ENCODE measurements around the gene CAPN15.
A peak's percentile ranks its signal among the peaks of the same experiment; 100 is the strongest.
"Not testable (repeated sequence)": the region's sequence is repeated elsewhere in the genome, so short reads cannot be mapped to it uniquely, and the experiment has no call there.

The CAPN15 gene

GRCh38 chr16:503150-504071 lies 24.1 kb upstream of the CAPN15 start:
- Histone ChIP-seq H3K4me2 (no peak overlapping the region), H3K36me3 (peaks cover 13 to 77% (median 47%) of the 10 kb centered on the region in 11 experiments; a peak in 20 of 22 replicates), H3K4me3 (no peak overlapping the region), H3K4me1 (peaks cover 0 to 1% (median 0%) of the 10 kb centered on the region in 10 experiments; a peak in 3 of 20 replicates), H3K27ac (no peak overlapping the region), H3K27me3 (no peaks in the 10 kb centered on the region), H3K9ac (no peak overlapping the region), H3K9me3 (replicated peaks in 1 of 11) (no peaks in the 10 kb centered on the region), H4K20me1 (peaks cover 0 to 30% (median 9%) of the 10 kb centered on the region in 11 experiments; a peak in 9 of 22 replicates)
- no peak for TF ChIP-seq Cebpa-rat (IDR thresholded peaks at IDR 0.05)

- H3K27me3 ChIP-seq, result no peaks in the 10 kb centered on the region
- no peaks in the 10 kb centered on the region for H3K9me3 ChIP-seq (replicated peaks in 1 of 11)
- TF ChIP-seq Cebpa-rat (IDR thresholded peaks at IDR 0.05), result no peak
- H3K4me2 ChIP-seq, result no peak overlapping the region
- H3K36me3 ChIP-seq, result peaks cover 9 to 71% (median 48%) of the 10 kb centered on the region in 11 experiments; a peak in 18 of 22 replicates
- H3K4me1 ChIP-seq, result peaks cover 0 to 17% (median 7%) of the 10 kb centered on the region in 10 experiments; a peak in 12 of 20 replicates
- no peak overlapping the region for H3K4me3 ChIP-seq
- H3K9ac ChIP-seq, result no peak overlapping the region
- H4K20me1 ChIP-seq, result peaks cover 0 to 41% (median 14%) of the 10 kb centered on the region in 11 experiments; a peak in 11 of 22 replicates
- no peak overlapping the region for H3K27ac ChIP-seq
Measured at GRCh38 chr16:505479-506245, 21.9 kb upstream of the CAPN15 start.

- H3K9ac ChIP-seq, result no peak overlapping the region
- peaks cover 10 to 72% (median 49%) of the 10 kb centered on the region in 11 experiments; a peak in 18 of 22 replicates for H3K36me3 ChIP-seq
- no peaks in the 10 kb centered on the region for H3K27me3 ChIP-seq
- no peak overlapping the region for H3K4me2 ChIP-seq
- no peak for TF ChIP-seq Cebpa-rat (IDR thresholded peaks at IDR 0.05)
- H3K9me3 ChIP-seq (replicated peaks in 1 of 11), result no peaks in the 10 kb centered on the region
- peaks cover 0 to 17% (median 7%) of the 10 kb centered on the region in 10 experiments; a peak in 12 of 20 replicates for H3K4me1 ChIP-seq
- peaks cover 0 to 42% (median 14%) of the 10 kb centered on the region in 11 experiments; a peak in 11 of 22 replicates for H4K20me1 ChIP-seq
- no peak overlapping the region for H3K4me3 ChIP-seq
- H3K27ac ChIP-seq, result no peak overlapping the region
Measured at GRCh38 chr16:506246-506546, 21.3 kb upstream of the CAPN15 start.

GRCh38 chr16:507527-507926 lies 20.0 kb upstream of the CAPN15 start:
- H3K27me3 ChIP-seq; H3K9me3 ChIP-seq (replicated peaks in 1 of 11); H3K4me3 ChIP-seq; H3K4me2 ChIP-seq; H3K27ac ChIP-seq; H3K9ac ChIP-seq: not testable (repeated sequence)
- peaks cover 6 to 61% (median 42%) of the 10 kb centered on the region in 11 experiments; a peak in 18 of 22 replicates for H3K36me3 ChIP-seq
- H4K20me1 ChIP-seq, result peaks cover 0 to 41% (median 5%) of the 10 kb centered on the region in 11 experiments; a peak in 11 of 22 replicates
- H3K4me1 ChIP-seq, result peaks cover 2 to 17% (median 9%) of the 10 kb centered on the region in 10 experiments

- H3K36me3 ChIP-seq, result peaks cover 6 to 61% (median 38%) of the 10 kb centered on the region in 11 experiments; a peak in 18 of 22 replicates
- no peak overlapping the region; a peak in 1 of 22 replicates for H3K9ac ChIP-seq
- H3K27ac ChIP-seq, result no peak overlapping the region; a peak in 1 of 22 replicates
- H3K27me3 ChIP-seq, result no peaks in the 10 kb centered on the region
- H3K9me3 ChIP-seq (replicated peaks in 1 of 11), result no peaks in the 10 kb centered on the region
- H3K4me2 ChIP-seq, result no peak overlapping the region
- peaks cover 6 to 21% (median 13%) of the 10 kb centered on the region in 10 experiments for H3K4me1 ChIP-seq
- peaks cover 0 to 37% (median 5%) of the 10 kb centered on the region in 11 experiments; a peak in 13 of 22 replicates for H4K20me1 ChIP-seq
- H3K4me3 ChIP-seq, result no peak overlapping the region
- no peak for TF ChIP-seq Cebpa-rat (IDR thresholded peaks at IDR 0.05)
Measured at GRCh38 chr16:507996-508395, 19.5 kb upstream of the CAPN15 start.

GRCh38 chr16:508884-509736 lies 18.4 kb upstream of the CAPN15 start:
- Histone ChIP-seq H3K27ac (peak overlapping the region in 5 of 11 experiments; percentile 2 to 43 (median 13); a peak in 4 of 22 replicates), H3K4me3 (no peak overlapping the region), H3K9me3 (replicated peaks in 1 of 11) (no peaks in the 10 kb centered on the region), H3K36me3 (peaks cover 9 to 62% (median 38%) of the 10 kb centered on the region in 11 experiments; a peak in 19 of 22 replicates), H3K27me3 (no peaks in the 10 kb centered on the region), H3K4me1 (peaks cover 17 to 32% (median 21%) of the 10 kb centered on the region in 10 experiments), H4K20me1 (peaks cover 0 to 43% (median 15%) of the 10 kb centered on the region in 11 experiments; a peak in 15 of 22 replicates), H3K9ac (peak overlapping the region in 6 of 11 experiments; percentile 3 to 38 (median 15); a peak in 4 of 22 replicates), H3K4me2 (peak overlapping the region in 5 of 11 experiments; percentile 17 to 47 (median 30); a peak in 8 of 22 replicates)
- TF ChIP-seq Cebpa-rat (IDR thresholded peaks at IDR 0.05), result no peak

GRCh38 chr16:510066-510825 lies 17.3 kb upstream of the CAPN15 start:
- H3K9me3 ChIP-seq (replicated peaks in 1 of 11), result no peaks in the 10 kb centered on the region
- no peak overlapping the region for H3K4me2 ChIP-seq
- peaks cover 0 to 51% (median 18%) of the 10 kb centered on the region in 11 experiments; a peak in 15 of 22 replicates for H4K20me1 ChIP-seq
- H3K27ac ChIP-seq, result no peak overlapping the region
- TF ChIP-seq Cebpa-rat (IDR thresholded peaks at IDR 0.05), result no peak
- H3K36me3 ChIP-seq, result peaks cover 20 to 70% (median 45%) of the 10 kb centered on the region in 11 experiments; a peak in 21 of 22 replicates
- H3K4me3 ChIP-seq, result no peak overlapping the region
- peaks cover 17 to 32% (median 27%) of the 10 kb centered on the region in 10 experiments for H3K4me1 ChIP-seq
- H3K9ac ChIP-seq, result no peak overlapping the region
- no peaks in the 10 kb centered on the region for H3K27me3 ChIP-seq
